HG03025 (cell line): Measurements from ENCODE around the gene FAM222A.

Experiments
- ATAC-seq: cut with Tn5 transposase; IDR thresholded peaks from one replicate; pipeline ENCODE4 v1.9.1; 2021; ENCODE audit warnings: mild to moderate bottlenecking, moderate library complexity; ENCODE audit not compliant: unreplicated experiment, low FRiP score

The FAM222A gene

DNA sequence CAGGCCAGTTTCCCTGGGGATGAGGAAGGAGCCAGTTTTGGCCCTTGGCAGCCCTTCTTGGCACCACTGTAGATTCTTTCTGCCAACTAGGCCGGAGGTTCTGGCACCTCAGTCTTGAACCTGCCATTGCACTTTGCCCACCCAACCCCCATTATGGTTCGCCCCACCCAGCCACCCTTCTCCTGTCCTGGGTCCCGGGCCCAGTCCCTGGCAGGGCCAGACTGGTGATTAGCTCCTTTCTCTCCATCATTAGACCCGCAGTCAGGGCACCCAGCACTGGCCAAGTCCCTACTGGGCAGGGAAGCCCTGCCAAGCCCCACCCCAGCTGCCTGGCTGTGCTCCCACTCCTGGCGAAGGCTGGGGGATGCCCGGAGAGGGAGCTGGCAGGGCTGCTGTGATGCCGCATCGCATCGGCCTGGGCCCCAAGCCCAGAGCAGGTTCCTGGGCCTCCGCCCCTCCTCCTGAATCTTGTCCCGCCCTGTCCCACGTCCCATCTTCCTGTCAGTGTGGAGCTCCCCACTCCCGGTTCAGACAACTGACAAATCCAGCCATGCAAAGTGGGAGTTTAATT, 9.8 kb downstream of the FAM222A start:
- ATAC-seq = no peak

DNA sequence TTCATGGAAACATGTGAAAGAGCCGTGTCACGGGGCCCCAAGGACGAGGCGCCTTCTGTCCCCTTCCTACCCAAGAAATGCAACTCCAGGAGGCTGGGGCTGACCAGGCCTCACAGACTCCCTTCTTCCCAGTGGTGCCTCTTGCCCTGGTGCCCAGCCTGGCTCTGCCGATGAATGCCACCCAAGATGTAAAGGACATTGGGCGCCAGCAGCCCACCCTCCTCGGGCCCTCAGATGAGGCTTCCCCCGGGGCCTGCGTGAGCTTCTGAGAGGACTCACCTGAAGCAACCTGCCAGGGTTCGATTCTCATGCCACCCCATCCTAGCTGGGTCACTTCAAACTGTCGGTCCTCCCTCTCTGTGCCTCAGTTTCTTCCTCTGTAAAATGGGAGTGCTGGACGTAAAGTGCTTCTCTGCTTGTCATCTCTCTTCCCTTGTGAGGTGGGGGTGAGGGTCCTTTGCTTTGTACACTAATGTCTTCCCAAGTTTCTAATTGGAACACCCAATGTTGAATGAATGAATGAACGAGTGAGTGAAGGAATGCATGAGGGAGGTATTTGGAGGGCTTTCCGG, 10.8 kb downstream of the FAM222A start:
- no peak for ATAC-seq

DNA sequence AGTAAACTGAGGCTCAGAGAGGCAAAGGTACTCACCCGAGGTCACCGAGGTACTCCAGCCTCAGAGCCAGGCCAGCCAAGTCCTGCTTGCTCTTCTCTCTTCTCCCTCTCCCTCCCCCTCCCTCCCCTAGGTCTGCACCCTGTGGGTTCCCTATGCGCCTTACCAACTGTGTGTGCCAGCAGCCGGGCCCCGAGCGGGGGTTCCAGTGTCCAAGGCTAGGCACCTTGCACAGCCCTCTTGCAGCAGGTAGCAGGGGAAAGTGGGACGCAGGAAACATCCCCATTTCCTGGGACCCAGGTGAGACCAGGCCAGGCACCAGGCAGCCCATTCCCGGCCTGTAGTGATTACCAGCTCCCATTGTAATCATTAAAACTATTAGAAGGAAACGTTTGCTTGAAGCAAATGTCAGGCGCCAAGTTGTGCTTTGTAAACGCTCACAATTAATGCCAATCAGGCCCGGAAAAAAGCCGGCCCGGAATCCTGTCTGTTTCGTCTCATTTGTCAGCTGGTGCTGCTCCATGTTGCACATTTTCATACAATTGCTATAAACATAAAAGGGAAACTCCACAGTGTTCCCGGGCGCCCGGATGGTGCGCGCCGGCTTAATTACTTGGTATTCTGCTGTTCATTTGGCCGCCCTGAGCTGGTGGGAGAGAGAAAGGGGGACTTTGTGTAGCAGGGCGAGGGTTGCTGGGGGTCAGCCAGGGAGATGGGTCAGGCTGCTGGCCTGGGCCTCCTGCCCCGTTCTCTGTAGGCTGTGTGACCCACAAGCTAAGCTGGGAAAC, 11.9 kb downstream of the FAM222A start:
- ATAC-seq = no peak

DNA sequence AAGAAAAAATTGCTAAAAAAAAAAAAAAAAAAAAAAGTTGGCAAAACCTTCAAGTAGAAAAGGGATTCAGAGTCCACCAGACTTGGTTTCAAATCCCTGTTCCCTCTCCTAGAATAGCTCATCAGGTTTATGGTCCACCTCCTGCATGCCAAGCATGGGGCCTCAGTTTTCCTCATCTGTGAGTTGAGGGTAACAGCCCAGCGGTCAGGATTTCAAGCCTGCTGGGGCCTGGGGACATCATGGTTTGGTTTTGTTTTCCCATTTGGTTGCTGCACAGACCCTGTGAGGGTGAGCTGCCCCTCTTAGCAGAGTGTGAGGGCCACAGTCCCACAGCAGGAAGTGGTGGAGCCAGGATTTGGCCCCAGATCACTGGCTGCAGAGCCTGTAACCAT, 12.5 kb downstream of the FAM222A start:
- ATAC-seq = no peak

DNA sequence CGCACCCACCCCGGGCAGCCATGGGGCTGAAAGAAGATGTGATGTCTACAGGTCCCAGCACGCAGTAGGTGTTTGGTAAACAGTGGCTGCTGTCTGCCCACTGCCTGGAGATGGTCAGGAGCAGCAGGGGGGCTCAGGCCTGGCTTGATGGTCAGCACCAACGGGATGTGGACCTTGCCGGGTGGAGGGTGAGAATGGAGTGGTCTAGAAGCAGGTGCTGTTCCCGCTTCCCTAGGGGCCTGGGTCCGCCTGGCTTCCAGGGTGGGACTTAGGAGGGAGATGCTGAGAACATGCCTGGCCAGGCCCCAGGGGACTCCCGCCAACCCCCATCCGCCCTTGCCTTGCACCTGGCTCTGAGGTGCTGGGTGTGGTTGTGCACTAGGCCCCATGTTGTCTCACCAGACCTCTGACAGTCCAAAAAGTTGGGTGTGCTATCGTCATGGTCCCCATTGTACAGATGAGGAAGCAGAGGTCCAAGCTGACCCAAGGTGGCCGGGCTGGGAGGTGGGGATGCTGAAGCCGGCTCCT, 12.9 kb downstream of the FAM222A start:
- ATAC-seq = no peak

DNA sequence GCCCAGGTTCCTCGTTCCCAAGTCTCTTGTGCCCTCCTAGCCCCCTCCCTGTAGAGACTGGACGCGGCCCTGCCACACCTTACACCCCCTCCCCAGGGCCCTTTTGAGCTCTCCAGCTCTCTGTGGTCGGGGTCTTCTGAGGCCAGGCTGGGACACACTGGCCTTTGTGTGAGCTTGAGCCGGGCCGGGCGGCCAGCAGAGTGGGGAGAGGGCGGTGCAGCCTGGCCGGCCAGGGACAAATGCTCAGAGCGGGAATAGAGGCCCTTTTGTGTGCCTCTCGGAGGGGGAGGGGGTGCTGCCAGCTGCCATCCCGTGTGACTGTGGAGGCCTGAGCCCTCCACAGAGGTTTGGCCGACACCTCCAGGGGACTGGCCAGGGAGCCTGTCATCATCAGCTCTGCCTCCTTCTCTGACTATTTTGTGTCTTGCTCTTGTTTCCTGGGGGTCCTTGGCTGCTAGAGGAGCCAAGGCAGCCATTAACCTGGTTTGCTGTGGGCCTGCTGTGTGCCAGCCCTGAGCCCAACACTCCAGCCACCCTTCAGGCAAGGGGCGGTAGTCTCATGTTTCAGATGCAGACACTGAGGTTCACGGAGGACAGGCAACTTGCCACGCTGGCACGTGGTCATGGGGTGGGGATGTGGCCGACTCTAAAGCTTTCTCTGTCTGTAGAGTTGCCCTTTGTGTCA, 13.6 kb downstream of the FAM222A start:
- ATAC-seq = no peak

DNA sequence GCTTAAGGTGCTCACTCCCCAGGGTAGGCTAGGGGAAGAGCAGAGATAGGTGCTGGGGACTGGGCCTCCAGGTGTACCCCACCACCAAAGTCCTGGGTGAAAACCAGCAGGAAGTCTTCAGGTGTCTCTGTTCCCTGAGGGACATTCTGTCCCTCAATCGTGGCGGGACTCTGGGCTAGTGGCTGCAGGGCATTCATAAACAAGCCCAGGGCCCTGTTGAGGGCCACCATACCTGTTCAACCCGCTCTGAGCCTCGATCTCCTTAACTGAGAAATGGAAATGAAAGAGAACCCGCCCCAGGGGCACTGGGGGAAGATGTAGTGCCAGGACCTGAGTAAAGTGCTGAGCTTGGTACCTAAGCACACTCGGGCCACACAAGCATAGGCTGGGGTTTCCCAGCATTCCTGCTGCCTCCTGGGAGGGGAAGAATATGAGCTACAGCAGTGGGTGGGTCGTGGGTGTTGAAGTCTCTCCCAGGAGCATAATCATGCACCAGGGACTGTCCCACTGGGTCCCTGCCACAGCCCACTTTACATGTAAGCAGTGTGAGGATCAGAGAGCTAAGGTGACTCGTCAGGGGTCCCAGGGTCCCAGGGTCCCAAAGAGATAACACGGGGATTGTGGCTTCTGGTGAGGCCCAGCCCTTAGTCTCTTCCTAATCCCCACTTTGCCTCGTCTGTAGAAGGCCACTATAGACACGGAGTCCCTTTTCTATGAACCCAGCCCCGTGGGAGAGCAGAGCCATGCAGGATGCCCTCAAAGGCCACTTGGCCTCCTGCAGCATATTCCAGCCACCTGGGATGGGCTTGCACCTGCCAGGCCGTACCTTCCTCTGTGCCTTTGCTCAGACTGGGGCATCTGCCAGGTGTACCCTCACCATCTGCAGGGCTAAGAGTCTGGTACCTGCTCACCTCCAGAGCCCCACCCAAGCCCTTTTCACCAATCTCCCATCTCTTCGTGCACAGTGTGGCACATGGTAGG, 14.4 kb downstream of the FAM222A start:
- ATAC-seq = no peak

DNA sequence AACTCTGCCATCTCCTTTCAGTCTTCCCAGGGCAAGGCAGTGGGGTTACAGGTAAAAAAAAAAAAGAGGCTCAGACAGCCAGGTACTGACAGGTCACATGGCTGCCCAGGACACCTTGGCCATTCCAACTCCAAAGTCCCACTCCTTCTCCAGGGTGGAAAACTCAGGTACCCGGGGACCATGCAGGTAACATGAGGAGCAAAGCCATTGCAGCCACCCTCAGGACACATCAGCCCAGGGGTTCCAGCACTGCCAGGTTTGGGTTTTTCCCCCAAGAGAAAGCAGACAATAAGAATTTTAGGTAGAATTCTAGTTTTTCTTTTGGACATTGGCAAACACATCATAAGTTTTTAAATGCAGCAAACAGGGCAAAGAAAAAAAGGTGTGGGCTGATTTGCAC, 15.3 kb downstream of the FAM222A start:
- ATAC-seq = no peak

DNA sequence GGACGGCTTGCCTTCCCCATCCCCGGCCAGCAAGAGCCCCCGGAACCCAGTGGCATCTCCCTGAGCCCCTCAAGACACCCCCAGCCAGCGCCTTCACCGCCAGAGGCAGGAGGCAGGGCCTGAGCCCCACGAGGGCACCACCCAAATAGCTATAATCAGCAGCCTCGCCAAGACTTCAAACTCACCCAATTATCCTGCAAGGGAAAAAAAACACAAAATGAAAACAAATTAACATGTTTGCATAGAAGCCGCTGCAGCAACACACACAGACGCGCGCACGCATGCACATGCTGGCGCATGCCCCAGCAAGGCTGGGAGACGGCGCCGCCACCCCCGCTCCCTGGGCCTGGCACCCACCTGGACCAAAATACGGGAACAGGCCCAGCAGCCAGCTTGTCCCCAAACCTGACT, 15.8 kb downstream of the FAM222A start:
- no peak for ATAC-seq

DNA sequence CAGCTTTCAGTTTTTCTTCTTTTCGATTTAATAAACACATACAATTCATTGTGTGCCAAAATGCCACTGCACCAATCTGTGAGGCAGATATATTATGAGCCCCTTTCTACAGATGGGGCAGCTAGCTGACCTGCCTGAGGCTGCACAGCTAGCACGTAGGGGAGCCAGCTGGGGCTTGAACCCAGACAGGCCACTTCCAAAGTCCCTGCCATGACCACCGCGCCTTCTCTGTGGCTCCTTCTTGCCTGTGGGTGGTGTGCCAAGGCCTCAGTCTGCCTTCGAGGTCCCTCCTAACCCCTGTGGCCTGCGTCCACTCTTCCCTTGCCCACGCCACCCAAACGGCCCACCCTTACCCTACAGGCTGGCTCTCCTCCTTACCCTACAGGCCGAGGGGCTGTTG, 16.2 kb downstream of the FAM222A start:
- no peak for ATAC-seq

DNA sequence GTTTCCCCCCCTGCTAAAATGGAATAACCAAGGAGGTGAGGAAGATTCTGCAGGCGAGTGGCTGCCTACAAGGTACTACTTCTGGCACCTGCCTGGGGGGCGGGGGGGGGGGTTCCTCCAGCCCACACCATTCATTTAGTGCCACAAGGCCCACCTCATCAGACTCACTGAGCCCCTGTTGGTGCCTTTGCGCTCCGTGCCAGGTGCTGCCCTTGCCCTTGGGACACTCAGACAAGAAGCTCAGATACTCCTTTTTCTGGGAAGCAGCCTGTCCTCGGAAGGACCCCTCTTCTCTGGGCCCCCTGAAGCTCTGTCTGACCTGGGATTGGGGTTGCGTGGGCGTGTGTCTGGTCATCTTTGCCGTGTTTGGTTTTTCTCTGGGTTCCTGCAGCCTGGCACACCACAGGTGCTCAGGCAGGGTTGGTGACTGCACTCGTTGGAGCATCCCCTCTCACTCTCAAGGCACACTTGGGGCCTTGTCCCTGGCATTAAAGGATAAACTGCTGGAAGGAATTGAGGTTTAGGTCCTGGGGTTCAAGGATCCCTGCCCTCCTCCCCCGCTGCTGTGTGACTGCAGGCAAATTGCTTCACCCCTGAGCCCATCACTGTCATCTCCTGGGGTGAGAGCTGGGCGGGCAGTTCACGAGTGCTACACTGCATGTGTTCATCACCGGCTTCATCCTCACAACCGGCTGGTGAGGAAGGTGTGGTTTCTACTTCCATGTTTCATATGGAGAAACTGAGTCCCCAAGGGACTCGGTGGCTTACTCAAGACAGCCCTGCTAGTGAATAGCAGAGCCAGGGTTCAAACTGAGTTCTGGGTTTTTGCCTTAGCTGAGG, 16.9 kb downstream of the FAM222A start:
- no peak for ATAC-seq

DNA sequence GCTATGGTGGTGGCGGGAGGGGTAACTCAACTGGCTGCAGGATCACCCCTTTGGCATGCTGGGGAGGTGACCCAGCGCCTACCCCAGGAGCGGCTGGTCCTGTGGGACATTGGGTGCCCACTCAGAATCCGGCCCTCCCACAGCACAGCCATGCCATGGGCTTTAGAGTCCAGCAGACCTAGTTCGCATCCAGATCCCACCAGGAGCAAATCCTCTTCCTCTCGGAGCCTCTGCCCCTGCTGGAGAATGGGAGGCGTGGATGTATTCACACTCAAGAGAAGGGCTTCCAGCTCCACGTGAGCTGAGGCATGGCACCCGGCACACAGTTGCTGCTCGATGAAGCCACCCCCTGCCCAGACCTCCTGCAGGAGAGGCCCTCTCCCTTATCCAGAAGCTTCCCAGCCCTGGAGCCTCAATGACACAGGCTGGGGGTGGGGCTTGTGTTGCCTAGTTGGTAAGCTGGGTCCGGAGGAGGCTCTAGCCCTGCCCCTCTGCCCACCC, 17.7 kb downstream of the FAM222A start:
- ATAC-seq = no peak

DNA sequence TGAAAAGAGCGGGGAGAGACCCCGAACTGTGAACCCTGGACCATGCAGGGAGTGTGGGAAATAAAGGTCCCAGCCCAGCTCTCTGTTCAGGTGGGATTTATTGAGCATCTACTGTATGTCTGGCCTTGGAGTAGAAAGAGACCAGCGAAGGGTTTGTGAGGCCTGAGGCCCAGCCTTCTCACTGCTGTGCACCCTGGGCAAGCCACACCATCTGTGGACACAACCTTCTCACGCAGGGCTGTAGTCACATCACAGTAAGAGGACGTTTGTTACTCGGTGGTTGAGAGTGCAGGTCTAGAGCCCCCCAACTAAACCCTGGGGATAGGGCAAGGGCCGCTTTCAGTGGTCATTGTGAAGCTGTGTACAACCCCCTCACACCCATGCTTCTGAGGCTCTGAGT, 18.2 kb downstream of the FAM222A start:
- no peak for ATAC-seq

DNA sequence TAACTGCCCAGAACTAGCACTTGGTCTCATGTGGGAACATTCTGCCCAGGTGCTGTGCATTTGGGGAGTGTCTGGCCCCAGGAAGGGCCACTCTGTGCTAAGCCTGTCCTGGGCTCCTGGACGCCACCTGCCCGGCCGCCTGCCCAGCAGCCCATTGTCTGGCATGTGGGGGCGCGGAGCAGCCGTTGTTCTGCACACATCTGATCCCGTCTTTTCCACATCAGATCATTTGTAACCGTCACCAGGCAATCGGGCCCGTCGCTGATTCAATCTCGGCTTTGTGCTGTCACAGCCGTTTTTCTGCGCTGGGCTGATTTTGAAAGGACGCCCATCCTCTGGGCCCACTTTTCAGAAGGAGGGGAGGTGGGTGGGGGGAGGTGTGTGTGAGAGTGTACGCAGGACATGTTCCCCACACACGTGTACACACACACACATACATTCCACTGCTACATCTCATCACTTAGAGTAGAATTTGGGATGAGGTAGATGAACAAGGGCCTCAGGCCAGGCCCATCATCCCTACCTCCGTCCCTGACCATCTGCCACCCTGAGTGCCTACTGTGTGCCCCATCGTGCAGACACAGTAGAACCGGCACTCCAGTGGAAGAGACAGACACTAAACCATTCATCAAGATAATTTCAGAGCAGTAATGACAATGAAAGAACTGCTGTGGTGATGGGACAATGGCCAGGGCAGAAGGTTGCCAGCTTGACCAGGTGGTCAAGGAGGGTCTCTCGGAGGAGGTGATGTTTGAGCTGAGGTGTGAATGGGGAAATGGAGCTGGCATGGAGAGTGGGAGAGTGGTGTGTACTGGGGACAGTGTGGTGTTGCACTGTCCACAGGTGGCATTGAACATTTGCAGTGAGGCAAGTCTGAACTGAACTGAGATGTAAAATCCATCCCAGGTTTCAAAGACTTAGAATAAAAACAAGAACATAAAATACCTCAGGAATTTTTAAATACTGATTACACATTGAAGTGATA, 19.0 kb downstream of the FAM222A start:
- ATAC-seq = no peak

DNA sequence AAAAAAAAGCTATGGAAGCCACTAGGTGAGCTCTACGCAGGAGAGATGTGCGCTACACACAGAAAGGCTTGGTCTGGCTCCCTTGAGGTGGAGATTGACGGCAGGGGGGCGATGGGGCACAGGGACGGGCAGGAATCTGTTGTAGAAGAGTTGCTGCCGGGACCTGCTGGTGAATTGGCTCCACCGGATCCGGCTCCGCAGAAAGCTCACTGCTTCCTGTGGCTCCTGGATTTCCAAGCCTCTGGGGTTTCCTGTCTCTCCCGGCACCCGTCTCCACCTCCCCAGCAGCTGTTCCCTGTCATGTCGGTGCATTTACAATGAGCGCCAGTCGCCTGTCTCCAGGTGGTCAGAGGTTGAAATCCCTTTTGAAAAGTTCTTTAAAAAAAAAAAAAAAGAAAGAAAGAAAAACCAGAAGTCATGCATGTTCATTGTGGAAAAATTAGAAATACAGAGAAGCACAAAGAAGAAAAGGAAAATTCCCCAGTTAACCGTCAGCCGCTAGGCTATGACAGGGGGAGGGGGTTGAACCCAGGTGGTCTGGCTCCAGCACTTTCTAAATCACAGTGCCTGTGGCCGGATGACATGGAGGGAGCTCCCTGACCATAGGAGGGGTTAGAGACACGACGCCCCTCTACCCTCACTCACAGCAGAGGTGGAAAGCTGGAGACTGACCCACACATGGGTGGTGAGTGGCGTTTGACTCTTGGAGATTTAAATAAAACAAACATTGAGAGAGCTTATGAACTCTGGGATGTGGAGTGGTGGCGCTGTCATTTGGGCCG, 20.8 kb downstream of the FAM222A start:
- no peak for ATAC-seq

DNA sequence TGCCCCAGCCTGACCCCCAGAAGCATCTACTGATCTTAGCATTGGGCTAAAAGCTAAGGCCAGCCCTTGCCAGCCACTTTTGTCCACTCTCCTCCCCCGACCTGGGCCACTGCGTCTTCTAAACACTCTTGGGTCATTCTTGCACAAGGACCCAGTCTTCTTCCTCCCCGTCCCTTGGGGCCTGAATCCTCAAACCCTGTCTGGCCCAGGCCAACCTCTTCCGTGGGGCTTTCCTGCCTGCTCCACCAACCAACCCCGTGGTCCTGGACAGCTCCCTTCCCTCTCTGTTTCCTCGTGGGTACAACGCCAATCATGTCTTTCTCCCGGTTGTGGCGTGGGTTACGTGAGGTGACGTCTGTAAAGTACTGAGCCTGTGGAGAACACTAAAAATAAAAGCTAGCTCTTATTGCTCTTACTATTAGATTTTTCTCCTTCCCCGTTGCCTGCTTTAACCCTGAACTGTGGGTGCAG, 21.5 kb downstream of the FAM222A start:
- no peak for ATAC-seq
